Measurements from ENCODE around the gene AFAP1L2. TPM values are rescaled to one million over a fixed set of nuclear protein-coding genes. Genes with fewer than 3 reads are reported as not detected.

AFAP1L2 gene
- total RNA-seq, 6 experiments from 2014 or later, result 0.50 to 2.2 (median 1.1) TPM

DNA sequence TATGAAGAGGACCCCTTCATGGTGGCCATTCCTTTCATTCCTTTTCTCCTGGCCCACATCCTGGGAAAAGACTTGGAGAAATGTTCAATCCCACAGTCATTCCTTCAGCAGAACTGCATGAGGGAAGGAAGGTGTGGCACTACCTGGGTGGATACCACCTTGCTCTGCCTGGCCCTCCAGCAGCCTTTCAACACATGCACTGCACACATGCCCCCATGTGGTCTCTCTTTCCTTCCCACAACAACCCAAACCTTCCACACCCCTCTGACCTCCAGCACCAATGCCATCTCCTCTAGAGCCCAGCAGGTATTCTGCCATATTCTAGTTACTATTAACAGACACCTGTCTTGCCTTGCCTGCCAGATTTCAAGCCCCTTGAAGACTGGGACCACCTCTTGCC is 40.5 kb upstream of the AFAP1L2 start:
- H3K9me3 ChIP-seq, result no peaks in the 10 kb centered on the region
- H3K27me3 ChIP-seq, result no peaks in the 10 kb centered on the region
- ATAC-seq (peak in 1 of 4 donors; percentile 35), DNase-seq (no peak)
- peaks cover 0 to 4% (median 0%) of the 10 kb centered on the region in 4 donors for H3K4me1 ChIP-seq
- intact Hi-C loops (cut with DNase I), result no loop called here
- TF ChIP-seq POLR2A (IDR thresholded peaks at IDR 0.05), result no peak
- TF ChIP-seq, protein P1, sequence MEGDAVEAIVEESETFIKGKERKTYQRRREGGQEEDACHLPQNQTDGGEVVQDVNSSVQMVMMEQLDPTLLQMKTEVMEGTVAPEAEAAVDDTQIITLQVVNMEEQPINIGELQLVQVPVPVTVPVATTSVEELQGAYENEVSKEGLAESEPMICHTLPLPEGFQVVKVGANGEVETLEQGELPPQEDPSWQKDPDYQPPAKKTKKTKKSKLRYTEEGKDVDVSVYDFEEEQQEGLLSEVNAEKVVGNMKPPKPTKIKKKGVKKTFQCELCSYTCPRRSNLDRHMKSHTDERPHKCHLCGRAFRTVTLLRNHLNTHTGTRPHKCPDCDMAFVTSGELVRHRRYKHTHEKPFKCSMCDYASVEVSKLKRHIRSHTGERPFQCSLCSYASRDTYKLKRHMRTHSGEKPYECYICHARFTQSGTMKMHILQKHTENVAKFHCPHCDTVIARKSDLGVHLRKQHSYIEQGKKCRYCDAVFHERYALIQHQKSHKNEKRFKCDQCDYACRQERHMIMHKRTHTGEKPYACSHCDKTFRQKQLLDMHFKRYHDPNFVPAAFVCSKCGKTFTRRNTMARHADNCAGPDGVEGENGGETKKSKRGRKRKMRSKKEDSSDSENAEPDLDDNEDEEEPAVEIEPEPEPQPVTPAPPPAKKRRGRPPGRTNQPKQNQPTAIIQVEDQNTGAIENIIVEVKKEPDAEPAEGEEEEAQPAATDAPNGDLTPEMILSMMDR (IDR thresholded peaks at IDR 0.05), result no peak
- no peak overlapping the region for H3K4me3 ChIP-seq
- peaks cover 0 to 39% (median 11%) of the 10 kb centered on the region in 4 donors for H3K36me3 ChIP-seq
- no peak overlapping the region for H3K27ac ChIP-seq

DNA sequence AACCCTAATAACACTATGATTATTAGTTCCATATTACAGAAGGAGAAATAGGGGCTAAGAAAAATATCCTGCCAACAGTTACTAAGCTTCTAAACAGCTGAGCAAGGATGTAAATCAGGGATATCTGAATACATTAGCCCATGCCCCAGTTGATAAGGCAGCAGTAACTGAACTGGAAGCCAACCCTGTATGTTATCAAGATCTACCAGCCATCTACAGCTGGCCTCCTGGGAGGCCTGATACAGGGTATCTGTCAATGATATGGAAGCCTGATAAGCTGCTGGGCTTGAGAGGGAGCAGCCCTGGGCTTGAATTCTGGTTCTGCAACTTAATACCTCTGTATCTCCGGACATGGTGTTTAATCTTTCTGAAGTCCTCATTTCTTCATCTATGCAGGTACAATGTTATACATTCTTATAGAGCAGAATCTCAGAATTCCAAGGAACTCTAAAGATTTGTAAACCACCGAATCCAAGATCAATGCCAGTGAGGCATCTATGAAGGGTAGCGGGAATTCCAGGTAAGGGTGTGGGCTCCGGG is 37.9 kb upstream of the AFAP1L2 start:
- no peaks in the 10 kb centered on the region for H3K4me1 ChIP-seq
- 75% methylated on average over 4 of the region's 4 CpGs for WGBS (ENCODE audit: insufficient coverage, low coverage, low lambda C conversion rate, missing lambda C conversion rate)
- DNase-seq, result no peak

DNA sequence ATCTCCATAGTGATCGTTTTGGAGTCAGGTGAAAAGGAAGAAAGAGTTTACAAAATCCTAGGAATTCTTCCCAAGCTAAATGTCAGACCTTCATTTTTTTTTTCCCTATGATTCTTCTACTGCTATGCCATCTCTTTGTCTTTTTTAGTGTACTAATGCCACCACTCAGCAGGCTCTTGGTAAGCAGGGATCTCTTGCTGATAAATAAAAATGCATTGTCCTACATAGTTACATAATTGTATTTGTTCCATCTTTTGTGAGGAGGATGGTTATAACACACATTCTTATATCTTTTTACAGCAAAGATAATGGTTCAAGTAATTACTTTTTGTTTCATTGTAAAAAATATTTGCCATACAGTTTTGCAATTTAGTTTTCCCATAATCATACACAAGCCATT is 36.8 kb upstream of the AFAP1L2 start:
- 80% methylated on average over 1 of the region's 1 CpG for WGBS (ENCODE audit: insufficient coverage, low coverage, low lambda C conversion rate, missing lambda C conversion rate)
- no peak overlapping the region for H3K27ac ChIP-seq
- no peaks in the 10 kb centered on the region for H3K27me3 ChIP-seq
- ATAC-seq (no peak), DNase-seq (no peak)
- intact Hi-C loops (cut with DNase I), result no loop called here
- H3K9me3 ChIP-seq, result no peaks in the 10 kb centered on the region
- no peak for TF ChIP-seq POLR2A (IDR thresholded peaks at IDR 0.05)
- TF ChIP-seq, protein P1 (IDR thresholded peaks at IDR 0.05), result no peak
- no peak overlapping the region for H3K4me3 ChIP-seq
- H3K4me1 ChIP-seq, result no peaks in the 10 kb centered on the region
- H3K36me3 ChIP-seq, result peaks cover 4 to 76% (median 29%) of the 10 kb centered on the region in 4 donors

More for the DNA sequence above, 37.9 kb upstream of the AFAP1L2 start:
- Histone ChIP-seq H3K9me3 (no peaks in the 10 kb centered on the region), H3K27me3 (no peaks in the 10 kb centered on the region), H3K36me3 (peaks cover 4 to 65% (median 25%) of the 10 kb centered on the region in 4 donors), H3K4me3 (no peak overlapping the region), H3K27ac (no peak overlapping the region)
- TF ChIP-seq, protein P1 (IDR thresholded peaks at IDR 0.05), result no peak
- no peak for TF ChIP-seq POLR2A (IDR thresholded peaks at IDR 0.05)
- no peak for ATAC-seq
- intact Hi-C loops (cut with DNase I), result no loop called here

DNA sequence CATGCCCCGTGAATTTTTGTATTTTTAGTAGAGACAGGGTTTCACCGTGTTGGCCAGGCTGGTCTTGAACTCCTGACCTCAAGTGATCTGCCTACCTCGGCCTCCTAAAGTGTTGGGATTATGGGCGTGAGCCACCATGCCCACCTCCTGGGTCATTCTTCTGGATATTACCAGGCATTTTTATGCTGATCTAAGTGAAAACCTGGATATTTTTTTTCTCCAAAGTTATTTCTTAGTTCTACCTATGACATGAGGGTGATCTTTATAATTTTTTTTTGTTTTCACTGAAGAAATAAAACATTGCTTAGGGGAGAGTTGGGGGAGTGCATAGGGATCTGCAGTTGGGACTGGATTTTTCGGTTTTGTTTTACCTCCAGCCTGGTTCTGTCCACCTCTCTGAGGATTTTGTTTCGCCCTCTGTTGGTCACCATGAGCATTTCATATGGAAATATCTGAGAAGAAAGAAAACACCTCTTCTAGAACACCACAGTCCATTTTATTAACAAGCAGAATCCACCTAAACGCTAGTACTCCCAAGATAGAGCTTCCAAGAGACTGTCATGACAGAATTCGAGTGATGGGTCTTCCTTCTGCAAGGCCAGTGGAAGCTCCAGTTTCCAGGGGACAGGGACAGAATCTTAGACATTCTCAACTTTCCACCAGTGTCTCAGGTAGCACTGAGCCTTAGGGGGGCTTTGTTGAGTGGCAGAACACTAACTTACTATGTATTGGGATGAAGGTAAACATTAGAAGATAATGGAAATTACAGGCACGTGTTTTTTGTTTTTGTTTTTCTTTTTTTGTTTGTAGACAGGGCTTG is 33.4 kb upstream of the AFAP1L2 start:
- no peak for DNase-seq
- H3K27ac ChIP-seq, result no peak overlapping the region
- no peaks in the 10 kb centered on the region for H3K9me3 ChIP-seq
- intact Hi-C loops (cut with DNase I), result no loop called here
- no peak for TF ChIP-seq POLR2A (IDR thresholded peaks at IDR 0.05)
- TF ChIP-seq, protein P1 (IDR thresholded peaks at IDR 0.05), result peak; percentile 18 to 31 (median 26)
- 87% methylated on average over 6 of the region's 9 CpGs for WGBS (ENCODE audit: insufficient coverage, low coverage, low lambda C conversion rate, missing lambda C conversion rate)
- no peaks in the 10 kb centered on the region for H3K4me1 ChIP-seq
- peaks cover 4 to 78% (median 38%) of the 10 kb centered on the region in 4 donors for H3K36me3 ChIP-seq
- ATAC-seq, result peak in 1 of 4 donors; percentile 26
- no peaks in the 10 kb centered on the region for H3K27me3 ChIP-seq
- no peak overlapping the region for H3K4me3 ChIP-seq

All from right lobe of liver (tissue), 6 donors.